Embryonic facial prominence (tissue), 1 donor: ENCODE results near the gene TSPAN18.

Source experiments
- DNase-seq: peaks from one replicate; pipeline ENCODE4 v3.0.0-alpha.2; 2016; ENCODE audit errors: extremely low spot score

Gene TSPAN18

DNA sequence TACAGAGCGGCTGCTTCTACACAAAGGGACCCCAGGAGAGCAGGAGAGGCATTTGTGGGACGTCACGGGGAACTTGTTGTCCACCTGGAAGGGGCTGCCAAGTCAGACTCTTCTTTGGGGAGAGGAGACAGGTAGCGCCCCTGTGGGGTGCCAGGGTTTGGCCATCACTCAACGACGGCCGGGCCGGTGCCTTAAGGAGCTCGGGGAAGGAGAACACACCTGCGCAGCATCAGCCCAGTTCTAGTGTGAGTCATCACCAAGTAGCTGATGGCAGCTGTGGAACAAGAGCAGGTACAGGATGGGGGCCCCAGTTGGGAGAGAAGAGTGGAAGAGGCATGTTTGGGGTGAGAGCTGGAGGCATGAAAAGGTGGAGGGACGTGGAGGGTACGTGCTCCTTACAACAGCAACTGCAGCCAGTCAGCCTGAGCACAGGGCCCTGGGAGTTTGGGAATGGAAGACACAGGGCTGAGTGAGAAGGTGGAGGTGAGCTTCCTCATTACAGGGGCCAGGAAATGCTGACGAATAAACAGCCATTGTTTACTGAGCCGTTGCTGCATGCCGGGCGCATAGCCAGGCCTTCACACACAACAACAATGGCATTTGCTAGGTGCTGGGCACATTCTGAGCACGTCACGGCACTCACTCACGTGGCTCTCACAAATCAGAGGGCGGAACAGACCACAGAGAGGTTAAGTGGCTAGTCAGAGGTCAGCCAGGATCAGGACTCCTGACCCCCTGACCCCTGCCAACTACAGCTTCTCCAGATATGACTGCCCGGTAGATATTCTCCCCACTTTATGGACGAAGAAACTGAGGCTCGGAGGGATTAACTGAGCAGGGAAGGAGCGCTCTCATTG, 253.0 kb downstream of the TSPAN18 start:
- no peak for DNase-seq

DNA sequence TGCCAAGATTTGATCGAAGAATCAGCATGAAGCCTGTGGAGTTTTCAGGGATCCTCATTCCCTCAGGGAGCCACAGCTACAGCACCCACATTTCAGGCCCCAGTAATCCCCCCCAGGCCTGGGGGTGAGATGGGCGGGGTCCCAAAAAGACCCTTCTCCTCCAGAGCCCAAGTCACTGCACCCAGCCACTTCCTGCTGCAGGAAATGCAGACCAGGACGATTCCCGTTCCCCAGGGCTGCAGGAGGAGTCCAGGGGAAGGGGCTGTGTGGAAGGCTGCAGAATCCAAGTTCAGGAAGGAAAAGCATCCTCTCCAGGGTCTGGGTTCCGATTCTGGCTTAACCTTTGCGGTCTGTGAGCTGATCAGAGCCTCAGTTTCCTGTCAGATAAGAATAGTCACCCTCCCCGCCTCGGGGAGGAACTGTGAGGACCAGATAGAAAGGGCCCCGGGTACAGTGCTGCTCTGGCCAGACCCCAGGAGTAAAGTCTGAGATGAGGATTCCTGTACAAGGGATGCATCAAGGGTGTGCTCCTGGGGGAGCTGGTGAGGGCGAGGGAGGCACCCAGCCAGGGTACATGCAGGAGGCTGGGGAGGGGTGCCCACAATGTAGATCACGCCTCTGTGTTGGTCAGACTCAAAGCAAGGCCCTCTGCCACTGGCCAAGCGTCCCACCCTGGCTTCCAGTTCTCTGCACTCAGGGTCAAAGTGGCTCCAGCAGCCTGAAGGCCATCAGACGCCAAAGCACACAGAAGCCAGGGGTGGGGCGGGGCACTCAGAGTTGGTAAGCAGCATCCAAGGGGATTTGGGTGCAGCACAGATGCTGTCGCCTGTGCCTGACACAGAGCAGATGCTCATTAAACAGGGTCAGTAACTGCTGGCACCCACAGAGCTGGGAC, 254.0 kb downstream of the TSPAN18 start:
- DNase-seq: no peak
